Motor neuron (in vitro differentiated cells): ENCODE data around the gene RNF41. TPM values are rescaled to one million over a fixed set of nuclear protein-coding genes. Genes with fewer than 3 reads are reported as not detected.
"Not testable (repeated sequence)": the region's sequence is repeated elsewhere in the genome, so short reads cannot be mapped to it uniquely, and the experiment has no call there.

Source experiments
- ATAC-seq, 8 experiments: fragments of 200-7000 bp; cut with Tn5 transposase; replicated peaks in 6 of 8; 2 replicates each; pipeline ENCODE4 v1.8.0; 2021; ENCODE audit warnings: mild to moderate bottlenecking in 8 of 8, moderate library complexity in 8 of 8
- H3K27ac ChIP-seq, 2 donors: fragments of 250-450 bp; sonication (Bioruptor Pico); 2 replicates each; pipeline ENCODE4 v1.9.0; 2021; ENCODE audit warnings: antibody characterized with exemption in 2 of 2, mild to moderate bottlenecking in 2 of 2, moderate library complexity in 1 of 2
- H3K4me1 ChIP-seq, 2 donors: fragments of 250-450 bp; sonication (Bioruptor Pico); replicated peaks in 1 of 2; 2 replicates each; pipeline ENCODE4 v1.6.1; 2021; ENCODE audit warnings: antibody characterized with exemption in 2 of 2, mild to moderate bottlenecking in 2 of 2, moderate library complexity in 1 of 2
- H3K4me3 ChIP-seq, 5 donors: fragments of 250-450 bp; sonication (Bioruptor Pico); 2 replicates each; pipeline ENCODE4 v1.9.0; 2021; ENCODE audit warnings: antibody characterized with exemption in 5 of 5, mild to moderate bottlenecking in 5 of 5, moderate library complexity in 4 of 5
- WGBS, 10 experiments: fragments of 450-650 bp; shearing (Covaris generic); methylation state at CpG; one replicate each; pipeline ENCODE4 v1.0.0; 2022; 5-methylcytosine and 5-hydroxymethylcytosine counted together
- in situ Hi-C, 9 experiments: fragments of 400-800 bp; cut with MboI; loops; one replicate each; pipeline ENCODE4 v1.15.0; 2021; ENCODE audit warnings: low sequenced_read_pairs in 9 of 9, low pct_unique_long_range_greater_than_20kb in 2 of 9; ENCODE audit not compliant: unreplicated experiment in 9 of 9
- total RNA-seq, 8 experiments: library from RNA; unstranded; fragments of 300-600 nt; gene quantifications; 2 replicates each; pipeline versions ENCODE4 v1.2.3 to v1.2.4, GENCODE V29; 2022

Gene RNF41
- 10 to 100 TPM; 28.9 to 62.1 (median 41.7) TPM for total RNA-seq

DNA sequence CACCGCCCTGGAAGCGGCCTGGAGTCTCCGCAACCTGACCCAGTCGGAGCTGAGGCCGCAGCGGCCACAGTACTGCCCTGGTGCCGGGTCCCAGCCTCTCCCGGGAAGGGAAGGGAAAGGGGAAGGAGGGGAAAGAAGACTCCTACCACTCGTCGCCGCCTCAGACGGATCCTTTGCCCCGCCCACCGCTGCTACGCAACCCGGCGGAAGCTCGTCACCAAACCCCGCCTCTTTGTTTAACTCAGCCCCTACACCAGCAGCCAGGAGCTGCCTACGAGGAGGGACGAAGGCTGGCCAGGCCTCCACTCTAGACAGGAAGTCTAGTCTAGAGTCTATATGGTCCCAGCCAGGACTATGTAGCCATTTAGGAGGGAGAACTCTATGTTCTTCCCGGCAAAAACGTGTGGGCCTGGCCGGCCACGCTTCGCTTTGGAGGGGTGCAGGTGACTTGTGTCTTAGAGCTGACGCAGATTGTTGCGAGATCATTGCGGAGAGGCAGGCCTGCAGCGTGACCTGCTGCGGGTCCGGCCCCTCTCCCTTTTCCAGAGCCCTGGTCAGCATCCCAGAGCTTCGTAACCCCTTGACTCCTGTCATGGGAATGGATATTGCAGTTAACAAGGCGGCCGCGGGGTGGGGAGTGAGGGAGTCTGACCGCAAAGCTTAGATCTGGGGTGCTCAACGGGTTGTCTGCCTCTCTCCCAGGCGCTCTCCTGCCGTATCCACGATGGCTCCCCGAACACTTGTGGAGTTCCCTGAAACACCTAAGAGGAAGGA lies at the start of gene RNF41:
TSS of gene RNF41 (minus strand) at position 166 of the 774 bp plus-strand sequence. CDS start 7,875 bp downstream, outside the sequence.
- ATAC-seq: peak; percentile 74 to 84 (median 80)
- Histone ChIP-seq H3K4me1 (peaks cover 8 to 26% of the 10 kb centered on the region in 2 donors), H3K27ac (peak within 1 kb of the TSS; percentile 93 to 98), H3K4me3 (peak within 1 kb of the TSS; percentile 58 to 95 (median 70))
- WGBS, 10 experiments: 0 to 11% (median 0%) methylated on average over 2 to 11 of the region's 42 CpGs; no CpG with 5 or more reads in 4 of the 10 experiments
- in situ Hi-C loops: no loop called here

DNA sequence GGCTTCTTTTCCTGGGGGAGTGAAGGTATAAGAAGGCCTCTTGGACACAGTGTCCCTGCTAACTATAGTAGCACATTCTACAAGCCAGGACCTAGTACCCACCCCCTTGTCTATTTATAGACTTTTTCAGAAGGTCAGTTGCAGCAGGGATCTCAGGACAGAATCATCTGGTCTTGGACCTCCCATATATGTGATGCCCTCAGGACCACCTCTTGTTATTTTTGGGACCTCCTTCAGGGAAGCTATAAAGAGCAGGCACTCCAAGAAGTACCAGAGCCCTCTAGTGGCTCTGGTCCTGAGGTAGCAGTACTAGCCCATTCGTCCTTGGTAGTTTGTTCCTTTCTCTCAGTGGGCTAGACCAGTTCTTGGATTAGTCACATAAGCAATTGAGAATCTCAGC lies 49.3 kb upstream of the RNF41 start:
- Histone ChIP-seq H3K4me3 (no peak overlapping the region), H3K27ac (no peak overlapping the region), H3K4me1 (peaks cover 0 to 4% of the 10 kb centered on the region in 2 donors)
- 14% methylated on average over 1 of the region's 1 CpG; no CpG with 5 or more reads in 9 of the 10 experiments for WGBS, 10 experiments
- in situ Hi-C loops: loop anchor here in 1 of 9 experiments (25.0 kb wide), 1 partner anchor 109 kb away; the partner anchor contains the start of genes MYL6 and MYL6B
- peak in 1 of 8 experiments; percentile 2 for ATAC-seq

DNA sequence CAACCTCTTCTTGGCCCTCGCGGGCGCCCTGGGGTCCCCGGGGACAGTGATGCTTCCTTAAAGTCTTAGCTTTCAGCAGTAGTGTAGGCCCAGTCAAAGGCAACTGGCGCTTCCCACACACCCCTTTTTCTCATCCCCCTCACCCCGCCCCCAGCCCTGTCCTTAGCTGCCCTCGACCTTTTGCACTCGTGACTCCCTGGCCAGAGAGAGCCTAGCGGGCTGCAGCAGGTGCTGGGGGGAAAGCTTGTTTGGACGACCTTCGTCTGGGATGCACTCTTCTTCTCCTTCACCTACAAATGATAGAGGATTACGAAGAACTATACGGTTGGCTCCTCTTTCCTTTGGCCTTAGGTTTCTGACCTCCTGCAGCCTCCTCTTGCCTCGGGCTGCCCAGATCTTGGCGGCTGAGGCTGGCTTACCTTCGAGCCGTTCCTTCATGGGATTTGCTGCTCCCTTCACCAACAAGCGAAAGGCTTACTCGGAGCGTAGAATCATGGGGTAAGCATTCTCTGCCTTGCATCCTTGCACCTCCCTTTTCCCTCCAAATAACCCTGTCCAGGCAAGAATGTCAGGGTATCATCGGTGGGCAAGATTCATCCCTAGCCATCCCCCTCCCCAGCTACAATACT lies 45.8 kb upstream of the RNF41 start:
- WGBS, 10 experiments: 0 to 60% (median 40%) methylated on average over 1 to 7 of the region's 21 CpGs; no CpG with 5 or more reads in 3 of the 10 experiments
- no peak overlapping the region for H3K27ac ChIP-seq
- H3K4me1 ChIP-seq: peaks cover 0 to 5% of the 10 kb centered on the region in 2 donors
- in situ Hi-C loops: loop anchor here in 1 of 9 experiments (25.0 kb wide), 1 partner anchor 105 kb away; the partner anchor contains the start of genes MYL6 and MYL6B
- ATAC-seq: peak in 1 of 8 experiments; percentile 11
- peak overlapping the region; percentile 52 to 65 (median 60) for H3K4me3 ChIP-seq

DNA sequence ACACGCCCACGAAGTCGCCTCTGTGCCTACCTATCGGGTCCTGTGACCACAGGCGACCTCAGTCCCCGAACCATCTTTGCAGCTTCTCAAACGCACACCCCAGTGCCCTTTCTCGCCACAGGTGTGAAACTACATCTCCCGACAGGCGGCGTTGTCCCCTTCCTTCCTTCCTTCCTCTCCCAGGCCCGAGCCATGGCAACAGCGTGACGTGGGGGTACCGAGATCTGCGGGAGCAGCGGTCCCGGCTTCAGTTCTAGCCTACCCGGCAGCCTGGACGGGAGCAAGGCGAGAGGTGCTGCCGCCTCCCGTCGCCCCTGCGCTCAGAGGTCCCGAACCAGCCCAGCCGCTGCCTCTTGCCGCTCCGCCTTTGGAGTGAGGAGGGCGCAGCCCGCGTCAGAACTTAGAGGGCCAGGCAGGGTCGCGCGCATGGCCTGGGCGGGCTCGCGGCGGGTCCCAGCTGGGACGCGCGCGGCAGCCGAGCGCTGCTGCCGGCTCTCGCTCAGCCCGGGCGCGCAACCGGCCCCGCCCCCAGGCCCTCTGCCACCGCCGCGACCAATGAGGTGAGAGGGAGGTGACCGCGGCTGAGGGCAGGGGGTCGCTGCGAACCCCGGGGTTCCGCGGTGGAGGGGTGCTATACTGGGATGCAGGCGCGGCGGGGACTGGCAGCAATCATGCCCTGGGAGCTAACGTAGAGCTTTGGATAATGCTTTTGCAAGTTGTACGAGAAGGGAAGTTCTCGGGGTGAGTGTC lies 45.1 kb upstream of the RNF41 start, which contains the start of gene COQ10A:
TSS of gene COQ10A (plus strand) at position 250 of the 750 bp plus-strand sequence. CDS start at position 427, 177 bp downstream.
- peak within 1 kb of the TSS; percentile 79 to 82 for H3K27ac ChIP-seq
- peak; percentile 91 to 95 (median 93) for ATAC-seq
- peaks cover 0 to 5% of the 10 kb centered on the region in 2 donors for H3K4me1 ChIP-seq
- in situ Hi-C loops: loop anchor here in 1 of 9 experiments (25.0 kb wide), 1 partner anchor 105 kb away; the partner anchor contains the start of genes MYL6 and MYL6B
- H3K4me3 ChIP-seq: peak within 1 kb of the TSS; percentile 52 to 65 (median 60)
- WGBS, 10 experiments: 0 to 5% (median 1%) methylated on average over 1 to 20 of the region's 68 CpGs; no CpG with 5 or more reads in 6 of the 10 experiments

DNA sequence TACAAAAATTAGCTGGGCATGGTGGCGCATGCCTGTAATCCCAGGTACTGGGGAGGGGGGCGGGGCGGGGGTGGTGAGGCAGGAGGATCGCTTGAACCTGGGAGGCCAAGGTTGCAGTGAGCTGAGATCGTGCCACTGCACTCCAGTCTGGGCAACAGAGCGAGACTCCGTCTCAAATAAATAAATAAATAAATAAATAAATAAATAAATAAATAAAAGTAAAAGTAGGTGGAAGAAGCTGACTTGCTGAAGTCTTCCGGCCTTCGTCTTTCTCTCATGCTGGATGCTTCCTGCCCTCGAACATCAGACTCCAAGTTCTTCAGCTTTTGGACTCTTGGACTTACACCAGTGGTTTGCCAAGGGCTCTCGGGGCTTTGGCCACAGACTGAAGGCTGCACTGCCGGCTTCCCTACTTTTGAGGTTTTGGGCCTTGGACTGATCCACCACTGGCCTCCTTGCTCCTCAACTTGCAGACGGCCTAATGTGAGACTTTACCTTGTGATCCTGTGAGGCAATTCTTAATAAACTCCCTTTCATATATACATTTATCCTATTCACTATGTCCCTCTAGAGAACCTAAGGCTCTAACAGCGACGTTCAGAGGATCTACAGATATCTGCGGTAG lies 44.5 kb upstream of the RNF41 start:
- Histone ChIP-seq H3K27ac (peak overlapping the region; percentile 79 to 82), H3K4me3 (peak overlapping the region; percentile 52 to 65 (median 60))
- in situ Hi-C loops: loop anchor here in 1 of 9 experiments (25.0 kb wide), 1 partner anchor 104 kb away; the partner anchor contains the start of genes MYL6 and MYL6B
- 12 to 89% (median 52%) methylated on average over 4 to 11 of the region's 16 CpGs; no CpG with 5 or more reads in 5 of the 10 experiments for WGBS, 10 experiments
- not testable (repeated sequence) for ATAC-seq, H3K4me1 ChIP-seq

DNA sequence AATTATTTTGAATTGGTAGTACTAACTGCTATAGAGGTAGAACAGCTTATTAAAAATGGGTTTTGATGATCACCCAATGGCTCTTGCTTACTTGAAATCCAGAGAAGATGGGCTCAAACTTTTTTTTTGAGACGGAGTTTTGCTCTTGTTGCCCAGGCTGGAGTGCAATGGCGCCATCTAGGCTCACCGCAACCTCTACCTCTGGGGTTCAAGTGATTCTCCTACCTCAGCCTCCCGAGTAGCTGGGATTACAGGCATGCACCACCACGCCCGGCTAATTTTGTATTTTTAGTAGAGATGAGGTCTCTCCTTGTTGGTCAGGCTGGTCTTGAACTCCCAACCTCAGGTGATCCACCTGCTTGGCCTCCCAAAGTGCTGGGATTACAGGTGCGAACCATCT lies 41.2 kb upstream of the RNF41 start:
- 75 to 100% (median 93%) methylated on average over 1 to 5 of the region's 7 CpGs; no CpG with 5 or more reads in 3 of the 10 experiments for WGBS, 10 experiments
- peaks cover 4 to 12% of the 10 kb centered on the region in 2 donors for H3K4me1 ChIP-seq
- in situ Hi-C loops: loop anchor here in 1 of 9 experiments (25.0 kb wide), 1 partner anchor 101 kb away; the partner anchor contains the start of genes MYL6 and MYL6B
- not testable (repeated sequence) for H3K27ac ChIP-seq, H3K4me3 ChIP-seq, ATAC-seq

DNA sequence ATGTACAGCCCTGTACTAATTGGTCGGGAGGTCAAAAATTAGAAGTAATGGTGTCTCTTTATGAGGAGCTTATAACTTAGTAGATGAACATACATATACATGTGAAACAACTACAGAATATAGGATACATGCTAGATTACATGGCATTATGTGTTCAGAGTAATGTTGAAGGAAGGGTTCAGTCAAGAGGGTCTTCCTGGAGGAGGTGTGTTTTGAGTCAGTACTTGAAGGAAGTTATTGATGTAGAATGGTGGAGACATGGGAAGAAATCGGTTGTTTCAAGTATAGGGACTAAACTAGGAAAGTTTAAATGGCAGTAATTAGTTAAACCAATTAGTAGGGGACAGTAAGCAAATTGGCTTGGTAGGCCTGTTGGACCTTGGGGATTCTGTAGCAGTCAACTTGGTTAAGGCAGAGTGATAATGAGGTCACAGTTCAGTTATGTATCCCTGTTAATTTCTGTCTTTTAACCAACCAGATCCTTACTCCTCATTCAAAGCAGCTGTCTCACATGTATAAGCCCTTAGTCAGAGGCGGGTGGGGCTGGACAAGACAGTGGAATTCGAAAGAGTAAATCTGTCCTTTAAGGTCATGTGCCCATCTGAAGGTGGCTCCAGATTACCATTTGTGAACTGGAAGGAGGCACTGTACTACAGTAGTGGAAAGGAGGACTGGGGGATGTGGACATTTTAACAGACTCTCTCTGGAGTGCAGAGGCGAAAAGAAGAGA lies 39.9 kb upstream of the RNF41 start:
- Histone ChIP-seq H3K4me3 (no peak overlapping the region), H3K27ac (no peak overlapping the region), H3K4me1 (peaks cover 11 to 18% of the 10 kb centered on the region in 2 donors)
- 47 to 100% (median 87%) methylated on average over 1 to 4 of the region's 5 CpGs; no CpG with 5 or more reads in 2 of the 10 experiments for WGBS, 10 experiments
- in situ Hi-C loops: loop anchor here in 1 of 9 experiments (25.0 kb wide), 1 partner anchor 99 kb away; the partner anchor contains the start of genes MYL6 and MYL6B
- peak in 2 of 8 experiments; percentile 44 to 46 for ATAC-seq

DNA sequence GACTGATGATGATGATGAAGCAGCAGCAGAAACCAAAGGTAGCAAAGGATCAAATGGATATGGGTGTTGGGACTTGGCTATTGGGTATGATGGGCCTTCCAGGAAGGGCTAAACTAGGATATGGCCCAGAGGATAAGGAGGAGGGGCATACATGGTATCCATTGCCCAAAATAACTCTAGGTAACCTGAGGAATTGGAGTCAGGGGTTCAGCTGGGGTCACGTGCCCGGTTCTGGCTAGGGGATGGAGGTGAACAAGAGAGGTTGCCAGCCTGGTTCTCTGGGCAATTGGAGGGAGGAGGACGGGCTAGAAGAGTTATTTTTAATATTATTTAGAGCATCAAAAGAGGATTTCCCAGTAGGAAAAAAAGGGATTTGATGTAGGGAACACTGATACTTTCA lies 39.2 kb upstream of the RNF41 start:
- in situ Hi-C loops: loop anchor here in 1 of 9 experiments (25.0 kb wide), 1 partner anchor 99 kb away; the partner anchor contains the start of genes MYL6 and MYL6B
- 75 to 90% (median 81%) methylated on average over 1 to 3 of the region's 3 CpGs; no CpG with 5 or more reads in 3 of the 10 experiments for WGBS, 10 experiments

DNA sequence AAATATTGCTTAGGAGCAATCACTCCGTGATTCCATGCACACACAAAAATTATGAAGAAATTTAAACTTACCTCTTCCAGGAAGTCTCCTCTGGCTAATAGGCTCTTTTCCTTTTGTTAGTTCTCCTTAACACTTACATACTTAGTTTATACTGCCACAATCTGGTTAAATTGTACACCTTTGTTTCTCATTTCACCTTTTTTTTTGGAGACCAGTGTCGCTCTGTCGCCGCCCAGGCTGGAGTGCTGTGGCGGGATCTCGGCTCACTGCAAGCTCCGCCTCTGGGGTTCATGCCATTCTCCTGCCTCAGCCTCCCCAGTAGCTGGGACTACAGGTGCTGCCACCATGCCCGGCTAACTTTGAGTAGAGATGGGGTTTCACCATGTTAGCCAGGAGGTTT lies 38.7 kb upstream of the RNF41 start:
- 75 to 100% (median 96%) methylated on average over 1 to 6 of the region's 8 CpGs; no CpG with 5 or more reads in 2 of the 10 experiments for WGBS, 10 experiments
- ATAC-seq: no peak
- in situ Hi-C loops: loop anchor here in 1 of 9 experiments (25.0 kb wide), 1 partner anchor 98 kb away; the partner anchor contains the start of genes MYL6 and MYL6B
- Histone ChIP-seq H3K4me1 (peaks cover 16 to 18% of the 10 kb centered on the region in 2 donors), H3K27ac (no peak overlapping the region), H3K4me3 (no peak overlapping the region)

More for the DNA sequence above, 39.2 kb upstream of the RNF41 start:
- Histone ChIP-seq H3K27ac (no peak overlapping the region), H3K4me3 (no peak overlapping the region), H3K4me1 (peaks cover 16 to 18% of the 10 kb centered on the region in 2 donors)
- no peak for ATAC-seq

DNA sequence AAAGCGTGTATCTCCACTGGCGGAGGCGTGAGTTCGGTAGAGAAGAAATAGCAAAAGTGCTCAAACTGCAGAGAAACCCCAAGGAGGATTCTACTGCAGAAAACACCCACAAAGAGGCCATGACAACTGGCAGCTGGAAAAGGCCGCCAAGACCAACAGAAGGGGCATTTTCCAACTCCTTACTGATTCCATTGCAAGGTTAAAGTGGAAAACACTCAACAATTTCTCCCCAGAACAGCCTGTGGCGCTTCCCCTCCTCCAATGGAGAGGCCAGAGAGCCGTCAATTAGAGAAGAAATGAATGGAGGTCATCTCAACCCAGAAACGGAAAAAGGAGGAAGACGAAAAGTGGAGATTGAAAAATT lies 37.1 kb upstream of the RNF41 start:
- in situ Hi-C loops: loop anchor here in 1 of 9 experiments (25.0 kb wide), 1 partner anchor 97 kb away; the partner anchor contains the start of genes MYL6 and MYL6B
- Histone ChIP-seq H3K27ac (peak overlapping the region; percentile 86 to 87), H3K4me1 (peaks cover 16 to 18% of the 10 kb centered on the region in 2 donors), H3K4me3 (peak overlapping the region; percentile 66 to 98 (median 87))
- WGBS, 10 experiments: 0 to 67% (median 31%) methylated on average over 1 to 8 of the region's 9 CpGs
- no peak for ATAC-seq
